HEK293 (cell line): ENCODE data around the gene BAIAP3.

ENCODE experiments used
- CTCF ChIA-PET: fragments of 350-600 bp; formaldehyde crosslinking; extraction: SDS; loops from one replicate; lab custom pipeline; 2021; ENCODE audit warnings: antibody characterized with exemption; lab: Yijun Ruan, JAX
- POLR2A ChIA-PET: fragments of 300-600 bp; formaldehyde crosslinking; extraction: SDS; loops from one replicate; lab custom pipeline; 2020; ENCODE audit warnings: antibody characterized with exemption, inconsistent platforms; lab: Yijun Ruan, JAX
- H3K27ac ChIP-seq: fragments of 200-500 bp; sonication (Bioruptor generic); 2 replicates; pipeline ENCODE4 v1.5.1; 2014; ENCODE audit warnings: low read depth, low read length, control low read depth, inconsistent platforms; ENCODE audit errors: extremely low read depth
- H3K36me3 ChIP-seq, 2 experiments: fragments of 200-500 bp in 1 of 2; sonication (Bioruptor generic) in 1 of 2; 1 replicate in 1 of 2; 2 replicates in 1 of 2; pipeline ENCODE4 v1.5.1; 2014 to 2017; ENCODE audit warnings: inconsistent platforms in 2 of 2, low read length in 2 of 2; ENCODE audit not compliant: control insufficient read depth in 2 of 2, insufficient read depth in 1 of 2
- H3K4me1 ChIP-seq: fragments of 200-500 bp; sonication (Bioruptor generic); 2 replicates; pipeline ENCODE4 v1.5.1; 2014; ENCODE audit warnings: mild to moderate bottlenecking, low read length, inconsistent platforms; ENCODE audit not compliant: control insufficient read depth, insufficient read depth
- H3K4me3 ChIP-seq: 2 replicates; pipeline ENCODE4 v1.5.1; 2011; ENCODE audit warnings: low read depth, mild to moderate bottlenecking, control low read depth, low read length, moderate library complexity
- H3K9me3 ChIP-seq: fragments of 200-500 bp; sonication (Bioruptor generic); 2 replicates; pipeline ENCODE4 v1.5.1; 2014; ENCODE audit warnings: low read depth, low read length, inconsistent platforms; ENCODE audit not compliant: control insufficient read depth, insufficient read depth
- EGR2 ChIP-seq: fragments of 450-650 bp; formaldehyde crosslinking; IDR thresholded peaks from 2 replicates; pipeline ENCODE4 v1.5.1; 2016; ENCODE audit warnings: low read depth, missing biosample characterization, missing genetic modification characterization
- PRDM4 ChIP-seq: fragments of 450-650 bp; formaldehyde crosslinking; IDR thresholded peaks from 2 replicates; pipeline ENCODE4 v1.5.1; 2017; ENCODE audit warnings: missing biosample characterization, missing genetic modification characterization
- ZBTB48 ChIP-seq: fragments of 450-650 bp; formaldehyde crosslinking; IDR thresholded peaks from 2 replicates; pipeline ENCODE4 v1.5.1; 2016; ENCODE audit warnings: missing biosample characterization, missing genetic modification characterization
- ZFHX2 ChIP-seq: fragments of 450-650 bp; formaldehyde crosslinking; conservative IDR thresholded peaks from 2 replicates; pipeline ENCODE4 v1.5.1; 2016; ENCODE audit warnings: missing biosample characterization, missing genetic modification characterization
- ZNF26 ChIP-seq: fragments of 450-650 bp; formaldehyde crosslinking; IDR thresholded peaks from 2 replicates; pipeline ENCODE4 v1.5.1; 2016; ENCODE audit warnings: missing biosample characterization, missing genetic modification characterization
- ZNF335 ChIP-seq: fragments of 450-650 bp; formaldehyde crosslinking; conservative IDR thresholded peaks from 2 replicates; pipeline ENCODE4 v1.5.1; 2016; ENCODE audit warnings: missing biosample characterization, missing genetic modification characterization
- ZNF350 ChIP-seq: fragments of 450-650 bp; formaldehyde crosslinking; IDR thresholded peaks from 2 replicates; pipeline ENCODE4 v1.5.0; 2017; ENCODE audit warnings: missing biosample characterization, mild to moderate bottlenecking, missing genetic modification characterization
- ZNF580 ChIP-seq: fragments of 450-650 bp; formaldehyde crosslinking; IDR thresholded peaks from 2 replicates; pipeline ENCODE4 v1.5.1; 2016; ENCODE audit warnings: missing biosample characterization, missing genetic modification characterization
- ZNF585B ChIP-seq: fragments of 450-650 bp; formaldehyde crosslinking; IDR thresholded peaks from 2 replicates; pipeline ENCODE4 v1.5.1; 2016; ENCODE audit warnings: missing biosample characterization, missing genetic modification characterization
- ZNF626 ChIP-seq: fragments of 450-650 bp; sonication (Bioruptor Pico); formaldehyde crosslinking; IDR thresholded peaks from 2 replicates; pipeline ENCODE4 v1.5.1; 2018; ENCODE audit warnings: missing biosample characterization, missing genetic modification characterization, inconsistent platforms
- ZNF670 ChIP-seq: fragments of 450-650 bp; formaldehyde crosslinking; IDR thresholded peaks from 2 replicates; pipeline ENCODE4 v1.5.1; 2016; ENCODE audit warnings: missing biosample characterization, missing genetic modification characterization, low read depth
- TF ChIP-seq, protein P1 (sequence below): fragments of 450-650 bp; formaldehyde crosslinking; IDR thresholded peaks from 2 replicates; pipeline ENCODE4 v1.5.1; 2016; ENCODE audit warnings: missing biosample characterization, missing genetic modification characterization
- TF ChIP-seq, protein P2 (sequence below): fragments of 450-650 bp; formaldehyde crosslinking; IDR thresholded peaks from 2 replicates; pipeline ENCODE4 v1.5.1; 2016; ENCODE audit warnings: missing biosample characterization, missing genetic modification characterization

The BAIAP3 gene

GRCh38 chr16:1350691-1351090 is 17.2 kb downstream of the BAIAP3 start:
- peak overlapping the region; percentile 96 for H3K4me3 ChIP-seq
- H3K9me3 ChIP-seq, result no peaks in the 10 kb centered on the region
- TF ChIP-seq ZNF585B (tag by site-specific recombination) (no peak), ZNF26 (tag by site-specific recombination) (no peak)
- TF ChIP-seq, protein P1, sequence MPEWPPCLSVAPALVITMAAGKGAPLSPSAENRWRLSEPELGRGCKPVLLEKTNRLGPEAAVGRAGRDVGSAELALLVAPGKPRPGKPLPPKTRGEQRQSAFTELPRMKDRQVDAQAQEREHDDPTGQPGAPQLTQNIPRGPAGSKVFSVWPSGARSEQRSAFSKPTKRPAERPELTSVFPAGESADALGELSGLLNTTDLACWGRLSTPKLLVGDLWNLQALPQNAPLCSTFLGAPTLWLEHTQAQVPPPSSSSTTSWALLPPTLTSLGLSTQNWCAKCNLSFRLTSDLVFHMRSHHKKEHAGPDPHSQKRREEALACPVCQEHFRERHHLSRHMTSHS (tag by site-specific recombination), result no peak
- peaks cover 5% of the 10 kb centered on the region; the same call in 1 of the 2 replicates for H3K4me1 ChIP-seq
- CTCF ChIA-PET, result interaction anchor here (0.6 kb wide), 1 partner anchor 62 kb away, joined by 3 read pairs; no protein-coding TSS in a partner anchor
- no peak overlapping the region for H3K27ac ChIP-seq
- H3K36me3 ChIP-seq, result peaks cover 0 to 34% of the 10 kb centered on the region in 2 experiments; a peak in 1 of 3 replicates
- POLR2A ChIA-PET, result interaction anchor here (1.1 kb wide), 1 partner anchor 8 kb away, joined by 4 read pairs; no protein-coding TSS in a partner anchor

DNA sequence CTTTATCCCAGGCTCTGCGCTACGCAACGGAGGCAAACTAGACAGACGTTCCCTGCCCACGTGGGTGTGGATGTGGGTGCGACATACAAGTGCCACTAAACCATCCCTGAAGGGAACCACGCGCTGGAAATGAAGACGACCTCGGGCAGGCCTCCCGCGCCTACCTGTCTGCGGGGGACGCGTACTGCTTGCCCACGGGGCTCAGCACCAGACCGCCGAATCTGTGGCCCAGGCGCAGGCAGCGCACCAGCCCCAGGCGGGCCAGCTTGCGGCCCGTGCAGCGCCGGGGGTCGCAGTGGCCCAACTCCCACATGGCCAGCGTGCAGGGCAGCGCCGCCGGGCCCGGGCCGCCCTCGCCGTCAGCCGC is 17.8 kb downstream of the BAIAP3 start:
- Histone ChIP-seq H3K4me3 (peak overlapping the region; percentile 96), H3K4me1 (peaks cover 5% of the 10 kb centered on the region; the same call in 1 of the 2 replicates), H3K27ac (peak overlapping the region; percentile 47; the same call in 1 of the 2 replicates), H3K9me3 (no peaks in the 10 kb centered on the region), H3K36me3 (peaks cover 0 to 34% of the 10 kb centered on the region in 2 experiments; a peak in 1 of 3 replicates)
- ChIA-PET POLR2A (interaction anchor here (1.1 kb wide), 1 partner anchor 8 kb away, joined by 4 read pairs; no protein-coding TSS in a partner anchor), CTCF (interaction anchor here (0.6 kb wide), 1 partner anchor 61 kb away, joined by 3 read pairs; no protein-coding TSS in a partner anchor)
- no peak for TF ChIP-seq PRDM4
- TF ChIP-seq ZNF670 (tag by site-specific recombination), result no peak
- no peak for TF ChIP-seq ZNF626
- TF ChIP-seq ZNF580 (tag by site-specific recombination), result no peak
- no peak for TF ChIP-seq ZNF350 (tag by site-specific recombination)
- peak; percentile 80 for TF ChIP-seq ZFHX2 (tag by site-specific recombination)
- TF ChIP-seq ZBTB48 (tag by site-specific recombination), result no peak
- peak; percentile 59 for TF ChIP-seq ZNF335
- TF ChIP-seq, protein P2, sequence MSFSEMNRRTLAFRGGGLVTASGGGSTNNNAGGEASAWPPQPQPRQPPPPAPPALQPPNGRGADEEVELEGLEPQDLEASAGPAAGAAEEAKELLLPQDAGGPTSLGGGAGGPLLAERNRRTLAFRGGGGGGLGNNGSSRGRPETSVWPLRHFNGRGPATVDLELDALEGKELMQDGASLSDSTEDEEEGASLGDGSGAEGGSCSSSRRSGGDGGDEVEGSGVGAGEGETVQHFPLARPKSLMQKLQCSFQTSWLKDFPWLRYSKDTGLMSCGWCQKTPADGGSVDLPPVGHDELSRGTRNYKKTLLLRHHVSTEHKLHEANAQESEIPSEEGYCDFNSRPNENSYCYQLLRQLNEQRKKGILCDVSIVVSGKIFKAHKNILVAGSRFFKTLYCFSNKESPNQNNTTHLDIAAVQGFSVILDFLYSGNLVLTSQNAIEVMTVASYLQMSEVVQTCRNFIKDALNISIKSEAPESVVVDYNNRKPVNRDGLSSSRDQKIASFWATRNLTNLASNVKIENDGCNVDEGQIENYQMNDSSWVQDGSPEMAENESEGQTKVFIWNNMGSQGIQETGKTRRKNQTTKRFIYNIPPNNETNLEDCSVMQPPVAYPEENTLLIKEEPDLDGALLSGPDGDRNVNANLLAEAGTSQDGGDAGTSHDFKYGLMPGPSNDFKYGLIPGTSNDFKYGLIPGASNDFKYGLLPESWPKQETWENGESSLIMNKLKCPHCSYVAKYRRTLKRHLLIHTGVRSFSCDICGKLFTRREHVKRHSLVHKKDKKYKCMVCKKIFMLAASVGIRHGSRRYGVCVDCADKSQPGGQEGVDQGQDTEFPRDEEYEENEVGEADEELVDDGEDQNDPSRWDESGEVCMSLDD (tag by site-specific recombination), result no peak
- peak; percentile 55 for TF ChIP-seq EGR2 (tag by site-specific recombination)
